ENCODE data around the gene DMD. TPM values are rescaled to one million over a fixed set of nuclear protein-coding genes. Genes with fewer than 3 reads are reported as not detected.

Gene DMD
- total RNA-seq, 2 donors from 2014 or later, result 19.6 to 24.9 TPM

DNA sequence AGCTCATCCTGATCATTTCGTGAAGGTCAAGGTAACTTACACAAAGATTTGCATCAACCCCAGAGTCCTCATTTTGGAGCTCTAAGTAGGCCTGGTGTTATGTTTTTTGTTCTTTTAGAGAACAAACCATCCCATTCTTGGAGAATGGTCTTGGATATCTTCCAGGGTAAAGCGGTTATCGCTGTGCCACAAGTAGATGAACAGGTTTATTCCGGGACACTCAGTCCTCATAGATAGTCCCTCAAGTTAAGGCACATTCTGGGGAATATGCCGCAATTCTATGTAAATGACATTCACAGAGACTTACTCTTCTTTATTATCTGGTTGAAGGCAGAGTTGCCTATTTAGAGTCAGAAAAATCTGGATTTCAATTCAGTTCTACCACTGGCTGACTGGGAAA is 2044.5 kb downstream of the DMD start:
- Mint-ChIP-seq H3K27ac (no peak overlapping the region), H3K36me3 (ENCODE audit: low read depth) (peaks cover 32% of the 10 kb centered on the region), H3K9me3 (peaks cover 42% of the 10 kb centered on the region), H3K4me3 (no peak overlapping the region), H3K27me3 (ENCODE audit: insufficient read depth) (no peaks in the 10 kb centered on the region), H3K4me1 (peaks cover 14% of the 10 kb centered on the region)
- H3K36me3 ChIP-seq (ENCODE audit: control insufficient read depth, insufficient read depth, low read length), result peaks cover 4% of the 10 kb centered on the region
- H3K27ac ChIP-seq (ENCODE audit: low read depth, low read length), result no peak overlapping the region
- 80 to 92% methylated on average over 1 to 5 of the region's 5 CpGs for WGBS, 2 experiments (ENCODE audit: insufficient coverage in 1 of 2, insufficient read length in 1 of 2)
- H3K4me3 ChIP-seq (ENCODE audit: low read length), result no peak overlapping the region
- DNase-seq, result no peak
- no peaks in the 10 kb centered on the region for H3K4me1 ChIP-seq (ENCODE audit: control insufficient read depth, insufficient read depth, low read length)
- H3K27me3 ChIP-seq (ENCODE audit: control insufficient read depth, insufficient read depth, low read length, poor library complexity, severe bottlenecking), result no peaks in the 10 kb centered on the region
- no peak overlapping the region for H3K9ac ChIP-seq (ENCODE audit: extremely low read depth, low read length, poor library complexity, severe bottlenecking)
- peaks cover 5% of the 10 kb centered on the region for H3K9me3 ChIP-seq (ENCODE audit: control insufficient read depth, low read length)
- TF ChIP-seq CTCF (conservative IDR thresholded peaks at IDR 0.05), result no peak

DNA sequence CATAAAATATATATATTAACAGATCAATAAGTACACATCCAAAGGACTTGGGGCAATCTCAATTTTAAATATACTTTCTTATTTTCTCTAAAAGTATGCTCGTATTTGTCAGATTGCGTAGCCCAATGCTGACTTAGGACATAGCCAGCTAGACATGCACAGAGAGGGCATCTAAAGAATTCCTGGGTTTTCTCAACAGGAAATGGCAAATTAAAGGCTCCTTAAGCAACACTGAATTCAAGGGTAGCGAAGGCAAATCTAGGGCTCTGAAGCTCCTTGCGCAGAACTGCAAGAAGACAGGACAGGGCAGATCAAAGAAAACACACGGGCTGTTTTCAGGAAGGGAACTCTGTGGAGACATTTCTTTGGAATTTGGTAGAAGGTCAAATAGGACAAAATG is 2044.9 kb downstream of the DMD start:
- H3K36me3 Mint-ChIP-seq (ENCODE audit: low read depth), result peaks cover 36% of the 10 kb centered on the region
- no peak for DNase-seq
- Histone ChIP-seq H3K4me3 (ENCODE audit: low read length) (no peak overlapping the region), H3K9me3 (ENCODE audit: control insufficient read depth, low read length) (peaks cover 5% of the 10 kb centered on the region), H3K36me3 (ENCODE audit: control insufficient read depth, insufficient read depth, low read length) (peaks cover 4% of the 10 kb centered on the region), H3K4me1 (ENCODE audit: control insufficient read depth, insufficient read depth, low read length) (no peaks in the 10 kb centered on the region), H3K27me3 (ENCODE audit: control insufficient read depth, insufficient read depth, low read length, poor library complexity, severe bottlenecking) (no peaks in the 10 kb centered on the region), H3K27ac (ENCODE audit: low read depth, low read length) (no peak overlapping the region), H3K9ac (ENCODE audit: extremely low read depth, low read length, poor library complexity, severe bottlenecking) (no peak overlapping the region)
- 88 to 97% methylated on average over 4 to 5 of the region's 5 CpGs for WGBS, 2 experiments (ENCODE audit: insufficient coverage in 1 of 2, insufficient read length in 1 of 2)
- H3K27me3 Mint-ChIP-seq (ENCODE audit: insufficient read depth), result no peaks in the 10 kb centered on the region
- peaks cover 46% of the 10 kb centered on the region for H3K9me3 Mint-ChIP-seq
- H3K4me1 Mint-ChIP-seq, result peaks cover 14% of the 10 kb centered on the region
- H3K27ac Mint-ChIP-seq, result no peak overlapping the region
- no peak for TF ChIP-seq CTCF (conservative IDR thresholded peaks at IDR 0.05)
- H3K4me3 Mint-ChIP-seq, result no peak overlapping the region

DNA sequence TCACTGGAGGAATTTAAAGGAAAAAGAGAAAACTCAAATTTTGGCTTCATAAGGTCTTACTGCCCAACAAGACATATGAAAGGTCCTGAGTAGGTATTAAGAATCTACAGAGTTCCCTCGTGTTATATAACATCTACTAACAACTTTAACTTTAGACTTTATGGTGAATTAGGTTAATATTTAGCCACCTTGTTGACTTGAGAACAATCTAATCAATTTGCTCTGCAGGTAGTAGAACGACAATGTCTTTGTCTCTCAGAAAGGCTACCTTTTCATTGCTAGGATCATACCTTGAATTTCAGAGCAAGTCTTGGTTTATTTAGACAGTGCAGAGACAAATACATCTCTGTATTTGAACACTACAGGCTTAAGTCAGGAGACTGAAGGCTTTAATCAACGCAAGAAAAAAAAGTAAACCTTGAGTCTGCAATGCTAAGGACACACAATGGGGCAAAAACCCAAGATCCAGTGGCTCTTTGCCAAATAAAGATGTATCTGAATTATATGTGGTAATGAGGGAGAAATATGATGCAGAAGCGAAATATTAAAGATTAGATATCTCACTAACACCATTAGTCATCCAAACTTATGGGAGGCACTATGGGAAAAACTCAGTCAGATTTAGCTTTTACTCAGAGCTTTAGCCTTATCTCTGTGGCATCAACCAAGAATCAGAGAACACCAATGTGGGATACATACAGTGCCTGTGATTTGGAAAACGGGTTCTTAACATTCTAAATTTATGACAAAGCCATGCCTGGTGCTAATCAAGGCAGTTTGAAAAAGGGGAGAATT is 2045.9 kb downstream of the DMD start:
- DNase-seq, result no peak
- no peak overlapping the region for H3K4me3 Mint-ChIP-seq
- H3K4me1 Mint-ChIP-seq, result peaks cover 12% of the 10 kb centered on the region
- H3K27me3 ChIP-seq (ENCODE audit: control insufficient read depth, insufficient read depth, low read length, poor library complexity, severe bottlenecking), result no peaks in the 10 kb centered on the region
- no peak for TF ChIP-seq CTCF (conservative IDR thresholded peaks at IDR 0.05)
- no peak overlapping the region for H3K9ac ChIP-seq (ENCODE audit: extremely low read depth, low read length, poor library complexity, severe bottlenecking)
- peaks cover 37% of the 10 kb centered on the region for H3K36me3 Mint-ChIP-seq (ENCODE audit: low read depth)
- peaks cover 4% of the 10 kb centered on the region for H3K36me3 ChIP-seq (ENCODE audit: control insufficient read depth, insufficient read depth, low read length)
- H3K27ac Mint-ChIP-seq, result no peak overlapping the region
- H3K9me3 Mint-ChIP-seq, result peaks cover 48% of the 10 kb centered on the region
- H3K9me3 ChIP-seq (ENCODE audit: control insufficient read depth, low read length), result peaks cover 5% of the 10 kb centered on the region
- H3K4me3 ChIP-seq (ENCODE audit: low read length), result no peak overlapping the region
- H3K27me3 Mint-ChIP-seq (ENCODE audit: insufficient read depth), result no peaks in the 10 kb centered on the region
- no peak overlapping the region for H3K27ac ChIP-seq (ENCODE audit: low read depth, low read length)
- WGBS, 2 experiments (ENCODE audit: insufficient coverage in 1 of 2, insufficient read length in 1 of 2), result 59 to 100% methylated on average over 2 to 4 of the region's 5 CpGs
- H3K4me1 ChIP-seq (ENCODE audit: control insufficient read depth, insufficient read depth, low read length), result no peaks in the 10 kb centered on the region
